Stimulated activated CD8-positive, alpha-beta memory T cell treated with anti-CD3 and anti-CD28 coated beads, Interleukin-15, amount 100 ng/mL, for 48 hours (primary cell): Measurements from ENCODE around the gene ADAMTS18.
"Not testable (repeated sequence)": the region's sequence is repeated elsewhere in the genome, so short reads cannot be mapped to it uniquely, and the experiment has no call there.

Experiments used
- DNase-seq, 2 donors: peaks; one replicate each; pipeline ENCODE4 v3.0.0-alpha.2; 2020; ENCODE audit warnings: low read depth in 2 of 2

ADAMTS18 gene

DNA sequence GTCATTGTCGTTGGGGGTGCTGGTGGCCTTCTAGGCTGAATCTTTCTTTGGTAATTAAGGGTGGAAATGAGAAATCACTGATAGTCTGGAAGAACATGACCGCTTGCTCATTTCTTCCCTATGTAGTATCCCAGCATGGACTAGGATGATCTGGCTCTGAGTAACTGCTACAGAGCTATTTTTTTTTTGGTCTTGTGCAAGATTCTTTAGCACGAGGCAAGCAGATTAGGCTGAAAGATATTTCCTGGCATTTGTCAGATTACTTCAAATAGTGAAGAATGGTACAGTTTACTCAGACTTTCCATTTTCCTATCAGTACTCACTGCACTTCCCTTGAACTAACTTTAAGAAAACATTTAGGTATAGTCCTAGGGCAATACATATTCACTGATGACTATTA lies 146.6 kb downstream of the ADAMTS18 start:
- DNase-seq: no peak

DNA sequence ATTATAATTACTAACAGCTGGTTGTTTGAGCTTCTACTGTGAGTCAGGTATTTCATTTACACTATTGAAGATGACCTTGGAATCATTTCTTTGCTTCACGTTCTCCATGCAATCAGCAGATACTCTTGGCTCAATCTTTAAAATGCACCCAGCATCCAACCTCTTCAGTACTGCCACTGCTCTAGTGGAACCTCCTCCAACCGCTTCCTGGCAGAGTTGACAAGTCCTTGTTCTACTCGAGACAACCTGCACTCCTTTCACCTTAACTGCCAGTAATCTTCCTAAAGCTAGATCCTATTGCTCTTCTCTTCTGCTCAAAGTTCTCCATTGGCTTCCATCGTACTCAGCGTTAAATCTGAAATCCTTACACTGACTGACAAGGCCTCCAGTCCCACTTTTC lies 149.2 kb downstream of the ADAMTS18 start:
- no peak for DNase-seq

GRCh38 chr16:77282345-77282744 lies 152.5 kb downstream of the ADAMTS18 start:
- DNase-seq: no peak

DNA sequence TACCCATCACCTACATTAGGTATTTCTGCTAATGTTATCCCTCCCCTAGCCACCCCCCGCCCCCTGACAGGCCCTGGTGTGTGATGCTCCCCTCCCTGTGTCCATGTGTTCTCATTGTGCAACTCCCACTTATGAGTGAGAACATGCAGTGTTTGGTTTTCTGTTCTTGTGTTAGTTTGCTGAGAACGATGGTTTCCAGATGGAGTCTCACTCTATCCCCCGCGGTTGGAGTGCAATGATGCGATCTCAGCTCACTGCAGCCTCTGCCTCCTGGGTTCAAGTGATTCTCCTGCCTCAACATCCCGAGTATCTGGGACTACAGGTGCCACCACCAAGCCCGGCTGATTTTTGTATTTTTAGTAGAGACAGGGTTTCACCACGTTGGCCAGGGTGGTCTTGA lies 155.5 kb downstream of the ADAMTS18 start:
- not testable (repeated sequence) for DNase-seq

DNA sequence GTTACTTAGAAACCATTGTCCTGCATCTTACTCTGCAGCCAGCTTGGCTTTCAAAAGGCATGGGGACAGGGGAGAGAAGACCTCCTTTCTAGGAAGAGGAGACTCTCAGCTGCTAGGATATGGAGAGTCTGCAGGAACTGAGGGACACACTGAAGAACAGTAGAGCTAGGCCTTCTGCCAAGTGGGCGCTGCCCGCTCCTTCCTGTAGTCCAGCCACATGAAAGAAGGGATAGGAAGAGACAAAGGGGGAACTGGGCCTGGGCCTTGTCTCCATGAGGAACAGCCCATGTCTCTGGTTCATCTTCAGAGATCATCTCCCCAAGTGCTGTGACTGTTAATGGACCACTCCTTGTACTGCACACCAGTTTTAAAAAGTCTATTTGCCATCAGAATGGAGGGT lies 157.3 kb downstream of the ADAMTS18 start:
- DNase-seq: no peak

- no peak for DNase-seq
These were observed 157.7 kb downstream of the ADAMTS18 start for GRCh38 chr16:77277141-77277540.

- DNase-seq: no peak
These were observed 158.2 kb downstream of the ADAMTS18 start for GRCh38 chr16:77276661-77277060.

GRCh38 chr16:77275303-77275702 lies 159.5 kb downstream of the ADAMTS18 start:
- DNase-seq: not testable (repeated sequence)

- DNase-seq: no peak
These were observed 161.0 kb downstream of the ADAMTS18 start for GRCh38 chr16:77273815-77274214.

DNA sequence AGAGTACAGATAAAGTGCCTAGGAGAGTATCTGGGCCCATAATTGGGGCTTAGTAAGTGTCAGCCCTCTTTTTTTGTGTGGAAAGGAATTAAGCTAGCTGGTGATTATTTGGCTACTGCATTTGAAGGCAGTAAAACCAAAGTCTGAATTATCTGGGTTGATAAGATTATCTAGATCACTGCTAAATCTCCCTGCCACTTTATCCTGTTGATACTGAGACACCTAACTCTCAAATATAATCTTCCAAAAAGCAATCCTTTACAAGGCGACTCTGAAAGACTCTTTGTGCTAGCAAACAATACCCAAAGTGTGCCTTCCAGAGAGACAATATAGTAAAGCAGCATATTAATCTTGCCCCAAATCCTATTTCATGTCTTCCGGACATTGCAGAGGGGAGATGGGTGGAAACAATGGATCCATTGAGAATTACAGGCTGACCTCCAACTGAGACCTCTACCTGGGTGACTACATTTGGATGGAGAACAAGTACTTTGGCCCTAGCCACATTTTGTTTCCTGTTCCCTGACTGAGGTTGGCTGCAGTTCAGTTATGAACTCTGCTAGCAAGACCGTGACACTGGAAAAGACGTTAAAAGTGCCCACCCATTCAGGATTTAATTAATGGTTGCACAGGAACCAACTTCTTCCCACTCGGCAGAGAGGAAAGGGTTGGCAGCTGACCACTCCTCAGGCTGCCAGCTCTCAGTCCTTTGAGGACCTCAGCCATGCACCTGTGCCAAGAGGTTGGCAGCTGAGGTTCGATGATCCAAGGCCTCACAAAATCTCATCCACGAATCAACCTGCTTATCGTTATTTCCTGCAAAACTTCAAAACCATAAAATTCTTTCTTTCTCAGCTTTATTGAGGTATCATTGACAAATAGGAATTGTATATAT lies 163.1 kb downstream of the ADAMTS18 start:
- no peak for DNase-seq

DNA sequence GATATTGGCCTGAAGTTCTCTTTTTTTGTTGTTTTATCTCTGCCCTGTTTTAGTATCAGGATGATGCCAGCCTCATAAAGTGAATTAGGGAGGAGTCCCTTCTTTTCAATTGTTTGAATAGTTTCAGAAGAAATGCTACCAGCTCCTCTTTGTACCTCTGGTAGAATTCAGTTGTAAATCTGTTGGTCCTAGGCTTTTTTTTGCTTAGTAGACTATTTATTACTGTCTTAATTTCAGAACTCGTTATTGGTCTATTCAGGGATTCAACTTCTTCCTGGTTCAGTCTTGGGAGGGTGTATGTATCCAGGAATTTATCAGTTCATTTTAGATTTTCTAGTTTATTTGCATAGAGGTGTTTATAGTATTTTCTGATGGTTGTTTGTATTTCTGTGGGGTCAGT lies 168.6 kb downstream of the ADAMTS18 start:
- DNase-seq: not testable (repeated sequence)

- DNase-seq: no peak
These were observed 171.9 kb downstream of the ADAMTS18 start for GRCh38 chr16:77262971-77263370.

DNA sequence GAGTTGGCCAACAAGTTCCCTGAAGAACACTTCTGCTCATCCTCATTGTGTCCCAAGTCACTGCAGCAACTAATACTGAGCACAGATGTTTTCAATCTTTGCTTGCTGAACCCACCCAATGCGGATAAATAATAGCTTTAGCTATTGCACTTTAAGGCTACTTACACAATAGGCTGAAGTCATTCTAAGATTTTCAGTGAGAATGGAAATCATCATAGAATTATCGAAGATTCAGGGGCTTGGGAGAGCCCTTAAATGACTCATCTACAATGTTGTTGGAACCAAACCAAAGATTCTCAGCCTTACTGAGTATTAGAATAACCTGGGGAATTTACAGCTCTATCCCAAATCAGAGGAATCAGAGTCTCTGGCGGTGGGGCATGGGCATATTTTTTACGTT lies 184.4 kb downstream of the ADAMTS18 start:
- no peak for DNase-seq

GRCh38 chr16:77246150-77246549 lies 188.7 kb downstream of the ADAMTS18 start:
- DNase-seq: no peak

- DNase-seq: not testable (repeated sequence)
These were observed 192.4 kb downstream of the ADAMTS18 start for GRCh38 chr16:77242471-77242870.

DNA sequence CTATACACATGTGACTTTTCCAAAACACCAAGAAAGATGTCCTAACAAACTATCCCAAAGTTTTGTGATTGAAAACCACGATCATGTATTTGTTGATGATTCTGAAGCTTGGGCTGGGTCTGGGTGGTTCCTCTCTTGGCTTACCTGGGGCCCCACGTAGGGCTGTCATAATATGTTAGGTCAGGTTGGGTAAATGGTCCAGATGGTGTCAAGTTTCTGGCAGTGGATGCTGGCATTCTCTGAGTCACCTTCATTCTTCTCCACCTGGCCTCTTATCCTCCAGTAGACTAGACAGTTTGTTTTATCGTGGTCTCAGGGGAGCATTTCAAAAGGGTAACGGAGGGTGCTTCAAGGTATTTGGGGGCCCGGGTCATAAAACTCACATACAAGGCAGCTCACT lies 196.2 kb downstream of the ADAMTS18 start:
- DNase-seq: no peak

DNA sequence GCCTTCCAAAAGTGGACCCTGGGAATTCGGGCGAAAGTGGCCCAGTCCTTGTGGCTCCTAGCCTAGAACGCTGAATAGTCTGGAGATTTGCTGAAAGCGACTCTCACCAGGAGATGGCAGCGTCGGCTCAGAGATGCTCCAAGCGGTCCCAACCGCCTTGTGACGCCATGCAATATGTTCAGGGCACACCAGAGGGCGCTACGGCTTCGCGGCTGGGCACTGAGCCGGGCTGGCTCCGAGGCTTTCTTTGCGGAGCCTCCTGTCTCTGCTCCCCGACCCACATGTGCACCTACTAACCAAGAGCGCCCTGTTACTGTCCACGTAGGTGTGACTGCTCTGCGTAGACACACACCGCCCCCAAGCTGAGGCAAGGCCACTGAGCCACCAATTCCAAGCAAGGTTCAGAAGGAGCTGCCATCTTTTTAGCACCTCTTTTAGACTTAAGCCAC lies 198.7 kb downstream of the ADAMTS18 start:
- peak; percentile 73 to 74 for DNase-seq

- no peak for DNase-seq
These were observed 200.2 kb downstream of the ADAMTS18 start for GRCh38 chr16:77234611-77235010.

DNA sequence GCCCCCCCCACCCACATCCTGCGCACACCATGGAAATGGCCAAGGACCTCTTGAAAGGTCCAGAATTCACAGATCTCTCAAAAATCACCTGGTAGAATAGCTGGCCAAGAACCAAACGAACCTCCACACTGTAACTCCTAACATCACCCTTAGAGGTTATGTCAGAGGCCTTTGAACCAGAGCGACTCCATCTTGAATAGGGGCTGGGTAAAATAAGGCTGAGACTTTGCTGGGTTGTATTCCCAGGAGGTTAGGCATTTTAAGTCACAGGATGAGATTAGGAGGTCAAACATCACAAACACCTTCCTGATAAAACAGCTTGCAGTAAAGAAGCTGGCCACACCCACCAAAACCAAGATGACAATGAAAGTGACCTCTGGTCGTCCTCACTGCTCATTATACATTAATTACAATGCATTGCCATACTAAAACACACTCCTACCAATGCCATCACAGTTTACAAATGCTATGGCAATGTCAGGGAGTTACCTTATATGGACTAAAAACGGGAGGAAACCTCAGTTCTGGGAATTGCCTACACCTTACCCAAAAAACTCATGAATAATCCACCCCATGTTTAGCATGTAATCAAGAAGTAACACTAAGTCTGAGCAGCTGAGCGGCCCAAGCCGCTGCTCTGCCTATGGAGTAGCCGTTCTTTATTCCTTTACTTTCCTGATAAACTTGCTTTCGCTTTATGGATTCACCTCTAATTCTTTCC lies 200.9 kb downstream of the ADAMTS18 start:
- DNase-seq: no peak
